PC-9 (cell line): Measurements from ENCODE around the gene CMTM2. TPM values are rescaled to one million over a fixed set of nuclear protein-coding genes. Genes with fewer than 3 reads are reported as not detected.
"Not testable (repeated sequence)": the region's sequence is repeated elsewhere in the genome, so short reads cannot be mapped to it uniquely, and the experiment has no call there.

ENCODE experiments used
- BruUV-seq: library from RNA; stranded (reverse); fragments of 400-500 nt; replicated peaks from 2 replicates; lab custom pipeline; 2021; lab: Mats Ljungman, UMichigan
- CTCF ChIA-PET: fragments of 300-600 bp; sonication (Branson Sonifier 250); formaldehyde crosslinking; loops from one replicate; lab custom pipeline; 2022; ENCODE audit warnings: antibody characterized with exemption; lab: Charles Lee
- POLR2A ChIA-PET: fragments of 300-600 bp; sonication (Branson Sonifier 250); formaldehyde crosslinking; loops from one replicate; lab custom pipeline; 2022; ENCODE audit warnings: antibody characterized with exemption; ENCODE audit not compliant: unreplicated experiment; lab: Charles Lee
- DNase-seq, 2 experiments: peaks; one replicate each; pipeline versions ENCODE4 v3.0.0 to v3.0.0-alpha.2; 2015 to 2022; ENCODE audit warnings: mixed read lengths in 1 of 2
- H2AFZ ChIP-seq: fragments of 200-600 bp; sonication (generic); 2 replicates; pipeline ENCODE4 v1.8.1; 2017; ENCODE audit warnings: antibody characterized with exemption
- H3F3A ChIP-seq: fragments of 200-600 bp; sonication (generic); 2 replicates; pipeline ENCODE4 v1.8.1; 2017; ENCODE audit warnings: antibody characterized with exemption, mild to moderate bottlenecking, low read depth; ENCODE audit not compliant: insufficient read depth
- H3K27ac ChIP-seq: fragments of 200-600 bp; sonication (generic); 2 replicates; pipeline ENCODE4 v1.6.1; 2016; ENCODE audit warnings: mixed run types
- H3K27me3 ChIP-seq: fragments of 200-600 bp; sonication (generic); 2 replicates; pipeline ENCODE4 v1.6.1; 2016; ENCODE audit warnings: low read depth, mixed run types; ENCODE audit not compliant: insufficient read depth
- H3K36me3 ChIP-seq: fragments of 200-600 bp; sonication (generic); 2 replicates; pipeline ENCODE4 v1.6.1; 2016; ENCODE audit warnings: low read depth, mixed run types
- H3K4me1 ChIP-seq: fragments of 200-600 bp; sonication (generic); replicated peaks from 2 replicates; pipeline ENCODE4 v1.6.1; 2016; ENCODE audit warnings: mixed run types; ENCODE audit not compliant: insufficient read depth
- H3K4me2 ChIP-seq: fragments of 200-600 bp; sonication (generic); 2 replicates; pipeline ENCODE4 v1.6.1; 2017; ENCODE audit warnings: mixed run types
- H3K4me3 ChIP-seq: fragments of 200-600 bp; sonication (generic); 2 replicates; pipeline ENCODE4 v1.6.1; 2016; ENCODE audit warnings: mixed run types
- H3K79me2 ChIP-seq: fragments of 200-600 bp; sonication (generic); 2 replicates; pipeline ENCODE4 v1.6.1; 2017; ENCODE audit warnings: low read depth, mixed run types
- H3K9me2 ChIP-seq: fragments of 200-600 bp; sonication (generic); 2 replicates; pipeline ENCODE4 v1.8.1; 2017; ENCODE audit warnings: mild to moderate bottlenecking; ENCODE audit not compliant: insufficient read depth
- H3K9me3 ChIP-seq: fragments of 200-600 bp; sonication (generic); 2 replicates; pipeline ENCODE4 v1.8.1; 2016; ENCODE audit warnings: low read depth; ENCODE audit not compliant: insufficient read depth
- H4K20me1 ChIP-seq: fragments of 200-600 bp; sonication (generic); 2 replicates; pipeline ENCODE4 v1.8.1; 2017; ENCODE audit not compliant: insufficient read depth
- CTCF ChIP-seq: fragments of 200-600 bp; sonication (generic); conservative IDR thresholded peaks from 2 replicates; pipeline ENCODE4 v1.6.1; 2017; ENCODE audit warnings: mixed run types, antibody characterized with exemption, mild to moderate bottlenecking, moderate library complexity
- EZH2 ChIP-seq: fragments of 200-600 bp; sonication (generic); IDR thresholded peaks from 2 replicates; pipeline ENCODE4 v1.8.0; 2017; ENCODE audit warnings: antibody characterized with exemption, low read depth
- intact Hi-C: fragments of 100-400 bp; cut with micrococcal nuclease; formaldehyde crosslinking; loops from one replicate; pipeline ENCODE4 v1.10.0; 2022; ENCODE audit not compliant: unreplicated experiment
- total RNA-seq: library from RNA; stranded (reverse); gene quantifications from 2 replicates; pipeline ENCODE4 v1.2.3, GENCODE V29; 2021

The CMTM2 gene
- total RNA-seq, 1 experiment from 2014 or later, result not detected

- TF ChIP-seq EZH2, result no peak
- TF ChIP-seq CTCF, result no peak
- Histone ChIP-seq H3K9me2 (no peaks in the 10 kb centered on the region), H3K4me2 (no peak overlapping the region), H3F3A (no peaks in the 10 kb centered on the region), H4K20me1 (no peaks in the 10 kb centered on the region), H2AFZ (no peak overlapping the region), H3K4me3 (no peak overlapping the region), H3K79me2 (no peaks in the 10 kb centered on the region), H3K36me3 (0 out of 2 replicates have a peak, but pooled peaks cover 9% of the 10 kb centered on the region), H3K27me3 (no peaks in the 10 kb centered on the region), H3K27ac (no peak overlapping the region), H3K9me3 (0 out of 2 replicates have a peak, but pooled peaks cover 5% of the 10 kb centered on the region), H3K4me1 (no peaks in the 10 kb centered on the region)
- BruUV-seq, result no TSS peak
- ChIA-PET POLR2A (interaction anchor here (0.6 to 1.0 kb wide), 3 partner anchors 179 to 420 kb away, joined by 4 to 5 read pairs (median 4); no protein-coding TSS in a partner anchor), CTCF (interaction anchor here (1.1 to 1.2 kb wide), 2 partner anchors 9 to 305 kb away, joined by 3 to 4 read pairs; no protein-coding TSS in a partner anchor)
- intact Hi-C loops, result no loop called here
- no peak for DNase-seq
These were observed 16.3 kb upstream of the CMTM2 start for GRCh38 chr16:66562986-66563385.

GRCh38 chr16:66563574-66564334, 15.5 kb upstream of the CMTM2 start:
- H4K20me1 ChIP-seq, result no peaks in the 10 kb centered on the region
- 0 out of 2 replicates have a peak, but pooled peaks cover 9% of the 10 kb centered on the region for H3K36me3 ChIP-seq
- no peak for DNase-seq
- ChIA-PET POLR2A (interaction anchor here (0.7 kb wide), 1 partner anchor 248 kb away, joined by 5 read pairs; no protein-coding TSS in a partner anchor), CTCF (interaction anchor here (0.6 to 1.2 kb wide), 2 partner anchors 9 to 285 kb away, joined by 3 read pairs; no protein-coding TSS in a partner anchor)
- peaks cover 3% of the 10 kb centered on the region for H3K4me1 ChIP-seq
- intact Hi-C loops, result no loop called here
- no peaks in the 10 kb centered on the region for H3K9me2 ChIP-seq
- no peak overlapping the region for H3K27ac ChIP-seq
- BruUV-seq, result no TSS peak
- H3K4me3 ChIP-seq, result no peak overlapping the region
- H3K9me3 ChIP-seq, result 0 out of 2 replicates have a peak, but pooled peaks cover 5% of the 10 kb centered on the region
- H2AFZ ChIP-seq, result no peak overlapping the region
- no peaks in the 10 kb centered on the region for H3K79me2 ChIP-seq
- no peaks in the 10 kb centered on the region for H3F3A ChIP-seq
- H3K27me3 ChIP-seq, result no peaks in the 10 kb centered on the region
- H3K4me2 ChIP-seq, result no peak overlapping the region
- TF ChIP-seq CTCF (no peak), EZH2 (no peak)

GRCh38 chr16:66566051-66566901, 13.0 kb upstream of the CMTM2 start, which contains the start of gene CMTM1:
Gene CMTM1 (plus strand): TSS chr16:66566439. CDS start chr16:66566514, 75 bp downstream.
- Histone ChIP-seq H3K79me2 (no peaks in the 10 kb centered on the region), H3F3A (peaks cover 14% of the 10 kb centered on the region), H3K27me3 (no peaks in the 10 kb centered on the region), H2AFZ (no peak within 1 kb of the TSS), H4K20me1 (no peaks in the 10 kb centered on the region), H3K27ac (no peak within 1 kb of the TSS), H3K4me2 (no peak within 1 kb of the TSS), H3K9me3 (0 out of 2 replicates have a peak, but pooled peaks cover 5% of the 10 kb centered on the region), H3K4me1 (peaks cover 22% of the 10 kb centered on the region), H3K36me3 (0 out of 2 replicates have a peak, but pooled peaks cover 5% of the 10 kb centered on the region), H3K9me2 (no peaks in the 10 kb centered on the region), H3K4me3 (no peak within 1 kb of the TSS)
- no TSS peak for BruUV-seq
- intact Hi-C loops, result no loop called here
- no peak for DNase-seq
- TF ChIP-seq CTCF, result no peak
- TF ChIP-seq EZH2, result no peak
- POLR2A ChIA-PET, result no interaction called here
- CTCF ChIA-PET, result no interaction called here

GRCh38 chr16:66567270-66567669, 12.0 kb upstream of the CMTM2 start:
- H3K4me2 ChIP-seq, H2AFZ ChIP-seq, H3K36me3 ChIP-seq, H3K27me3 ChIP-seq, H3K79me2 ChIP-seq, H3K9me3 ChIP-seq, H4K20me1 ChIP-seq, H3K9me2 ChIP-seq, H3K4me3 ChIP-seq, CTCF ChIA-PET, BruUV-seq, H3K27ac ChIP-seq, DNase-seq, intact Hi-C loops: not testable (repeated sequence)
- POLR2A ChIA-PET, result interaction anchor here (0.6 kb wide), 1 partner anchor 96 kb away, joined by 6 read pairs; no protein-coding TSS in a partner anchor
- H3K4me1 ChIP-seq, result peaks cover 22% of the 10 kb centered on the region
- peaks cover 17% of the 10 kb centered on the region for H3F3A ChIP-seq
